B cell (primary cell): ENCODE measurements around the gene SARNP.

ENCODE experiments used
- CTCF ChIP-seq: fragments of 200-600 bp; IDR thresholded peaks from one replicate; pipeline ENCODE4 v1.8.0; 2022; ENCODE audit warnings: antibody characterized with exemption, mild to moderate bottlenecking
- EZH2 ChIP-seq: IDR thresholded peaks from 2 replicates; pipeline ENCODE4 v1.6.1; 2012; ENCODE audit warnings: borderline replicate concordance, low read depth, mild to moderate bottlenecking, moderate library complexity, low read length; ENCODE audit not compliant: insufficient read depth, poor library complexity, severe bottlenecking

DNA sequence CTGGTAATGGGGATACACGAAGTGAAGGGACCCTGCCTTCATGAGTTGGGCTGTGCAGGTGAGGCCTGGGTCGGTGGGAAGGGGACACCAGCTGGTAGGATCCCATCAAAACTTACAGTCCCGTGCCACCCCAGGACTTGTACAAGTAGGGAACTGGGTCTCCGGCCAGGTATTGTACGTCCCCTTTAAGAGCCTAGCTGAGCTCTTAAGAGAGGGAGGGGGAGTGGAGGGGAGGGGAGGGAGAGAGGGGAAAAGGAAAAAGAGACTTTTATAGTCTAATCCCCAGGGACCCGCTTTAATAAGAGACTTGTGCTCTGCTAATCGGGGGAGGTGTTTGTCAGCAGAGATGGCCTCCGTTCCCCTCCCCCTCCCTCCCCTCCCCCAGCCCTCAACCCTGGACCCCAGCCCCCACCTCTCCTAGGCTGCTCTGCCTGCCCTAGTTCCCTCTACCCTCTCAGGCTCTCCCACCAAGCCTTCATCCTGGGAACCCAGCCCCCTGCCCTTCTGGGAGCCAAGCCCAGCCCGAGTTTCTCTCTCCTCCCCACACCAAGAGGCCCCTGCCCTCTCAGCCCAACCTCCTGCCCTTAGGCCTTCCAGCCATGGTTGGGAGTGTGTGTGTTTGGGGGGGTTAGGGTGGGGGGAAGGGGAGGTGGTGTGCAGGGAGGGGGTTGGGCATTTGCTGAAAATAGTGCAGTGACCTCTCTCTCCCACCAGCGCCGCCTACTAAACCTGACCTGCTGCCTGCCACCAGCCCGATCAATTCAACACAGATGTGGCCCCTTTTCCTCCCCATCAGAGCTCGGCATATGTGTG is 72.0 kb downstream of the SARNP start:
- no peak for TF ChIP-seq CTCF
- no peak for TF ChIP-seq EZH2
